ENCODE data around the gene IGF1.

IGF1 gene

GRCh38 chr12:102501773-102502172 is 21.4 kb upstream of the IGF1 start:
- Histone ChIP-seq H3K9ac (ENCODE audit: low read depth, low read length, poor library complexity, severe bottlenecking) (no peak overlapping the region), H3K4me1 (ENCODE audit: insufficient read depth, low read length, poor library complexity, severe bottlenecking) (no peaks in the 10 kb centered on the region), H3K9me2 (replicated peaks; ENCODE audit: low read depth, low read length) (no peaks in the 10 kb centered on the region), H4K20me1 (ENCODE audit: insufficient read depth, low read length, poor library complexity, severe bottlenecking) (no peaks in the 10 kb centered on the region), H3K27me3 (ENCODE audit: insufficient read depth, low read length, poor library complexity, severe bottlenecking) (no peaks in the 10 kb centered on the region), H3F3A (ENCODE audit: low read depth) (no peaks in the 10 kb centered on the region), H3K4me2 (ENCODE audit: low read depth, low read length, poor library complexity, severe bottlenecking) (no peak overlapping the region), H3K9me3 (ENCODE audit: insufficient read depth, low read depth, low read length) (no peaks in the 10 kb centered on the region), H3K4me3 (ENCODE audit: low read length, poor library complexity, severe bottlenecking) (no peak overlapping the region), H3K36me3 (ENCODE audit: insufficient read depth, low read length) (no peaks in the 10 kb centered on the region), H3K79me2 (ENCODE audit: insufficient read depth, low read length) (no peaks in the 10 kb centered on the region), H2AFZ (ENCODE audit: low read length) (no peak overlapping the region)
- TF ChIP-seq EZH2phosphoT487 (IDR thresholded peaks at IDR 0.05; ENCODE audit: borderline replicate concordance) (no peak), CTCF (conservative IDR thresholded peaks at IDR 0.05; ENCODE audit: low read length) (no peak)

GRCh38 chr12:102498471-102498870 is 18.1 kb upstream of the IGF1 start:
- Histone ChIP-seq H3K4me2 (ENCODE audit: low read depth, low read length, poor library complexity, severe bottlenecking) (no peak overlapping the region), H3K79me2 (ENCODE audit: insufficient read depth, low read length) (no peaks in the 10 kb centered on the region)

GRCh38 chr12:102497743-102498142 is 17.4 kb upstream of the IGF1 start:
- Histone ChIP-seq H3F3A (ENCODE audit: low read depth) (no peaks in the 10 kb centered on the region), H4K20me1 (ENCODE audit: insufficient read depth, low read length, poor library complexity, severe bottlenecking) (no peaks in the 10 kb centered on the region), H3K4me3 (ENCODE audit: low read length, poor library complexity, severe bottlenecking) (no peak overlapping the region), H3K9me2 (replicated peaks; ENCODE audit: low read depth, low read length) (no peaks in the 10 kb centered on the region), H3K4me2 (ENCODE audit: low read depth, low read length, poor library complexity, severe bottlenecking) (no peak overlapping the region), H3K27me3 (ENCODE audit: insufficient read depth, low read length, poor library complexity, severe bottlenecking) (no peaks in the 10 kb centered on the region), H2AFZ (ENCODE audit: low read length) (no peak overlapping the region), H3K4me1 (ENCODE audit: insufficient read depth, low read length, poor library complexity, severe bottlenecking) (no peaks in the 10 kb centered on the region), H3K36me3 (ENCODE audit: insufficient read depth, low read length) (no peaks in the 10 kb centered on the region), H3K9me3 (ENCODE audit: insufficient read depth, low read depth, low read length) (no peaks in the 10 kb centered on the region), H3K79me2 (ENCODE audit: insufficient read depth, low read length) (no peaks in the 10 kb centered on the region), H3K9ac (ENCODE audit: low read depth, low read length, poor library complexity, severe bottlenecking) (no peak overlapping the region)
- TF ChIP-seq EZH2phosphoT487 (IDR thresholded peaks at IDR 0.05; ENCODE audit: borderline replicate concordance) (no peak), CTCF (conservative IDR thresholded peaks at IDR 0.05; ENCODE audit: low read length) (no peak)

More at GRCh38 chr12:102498471-102498870, 18.1 kb upstream of the IGF1 start:
- no peaks in the 10 kb centered on the region for H3K36me3 ChIP-seq (ENCODE audit: insufficient read depth, low read length)
- no peak overlapping the region for H3K4me3 ChIP-seq (ENCODE audit: low read length, poor library complexity, severe bottlenecking)
- no peaks in the 10 kb centered on the region for H3K9me3 ChIP-seq (ENCODE audit: insufficient read depth, low read depth, low read length)
- no peak for TF ChIP-seq CTCF (conservative IDR thresholded peaks at IDR 0.05; ENCODE audit: low read length)
- TF ChIP-seq EZH2phosphoT487 (IDR thresholded peaks at IDR 0.05; ENCODE audit: borderline replicate concordance), result no peak
- no peaks in the 10 kb centered on the region for H3K27me3 ChIP-seq (ENCODE audit: insufficient read depth, low read length, poor library complexity, severe bottlenecking)
- no peaks in the 10 kb centered on the region for H3F3A ChIP-seq (ENCODE audit: low read depth)
- H3K9ac ChIP-seq (ENCODE audit: low read depth, low read length, poor library complexity, severe bottlenecking), result no peak overlapping the region
- no peaks in the 10 kb centered on the region for H4K20me1 ChIP-seq (ENCODE audit: insufficient read depth, low read length, poor library complexity, severe bottlenecking)
- H2AFZ ChIP-seq (ENCODE audit: low read length), result no peak overlapping the region
- no peaks in the 10 kb centered on the region for H3K4me1 ChIP-seq (ENCODE audit: insufficient read depth, low read length, poor library complexity, severe bottlenecking)
- no peaks in the 10 kb centered on the region for H3K9me2 ChIP-seq (replicated peaks; ENCODE audit: low read depth, low read length)
